IMR-90 (cell line): ENCODE data around the gene ARHGAP10. TPM values are rescaled to one million over a fixed set of nuclear protein-coding genes. Genes with fewer than 3 reads are reported as not detected.

Experiments
- ATAC-seq: fragments of 200-7000 bp; cut with Tn5 transposase; 2 replicates; pipeline ENCODE4 v1.9.1; 2020; ENCODE audit warnings: low read depth, mild to moderate bottlenecking, moderate library complexity
- BruUV-seq: library from RNA; stranded (reverse); fragments of 400-500 nt; replicated peaks from 2 replicates; lab custom pipeline; 2021; lab: Mats Ljungman, UMichigan
- CTCF ChIA-PET: fragments of 300-600 bp; formaldehyde crosslinking; extraction: SDS; loops from one replicate; lab custom pipeline; 2021; ENCODE audit warnings: antibody characterized with exemption; lab: Yijun Ruan, JAX
- POLR2A ChIA-PET: fragments of 300-600 bp; sonication (Branson Sonifier 250); formaldehyde crosslinking; loops from one replicate; lab custom pipeline; 2022; ENCODE audit warnings: antibody characterized with exemption; ENCODE audit not compliant: unreplicated experiment; lab: Charles Lee
- DNase-seq: peaks from one replicate; pipeline ENCODE4 v3.0.0; 2013
- H2AFZ ChIP-seq: replicated peaks from 2 replicates; pipeline ENCODE3; 2013; ENCODE audit warnings: low read length, mild to moderate bottlenecking; ENCODE audit not compliant: poor library complexity
- H2AK5ac ChIP-seq: 2 replicates; pipeline ENCODE4 v1.6.1; 2013; ENCODE audit warnings: low read depth, low read length, inconsistent platforms
- H2AK9ac ChIP-seq: replicated peaks from 2 replicates; pipeline ENCODE3; 2013; ENCODE audit warnings: mild to moderate bottlenecking, low read depth, low read length, moderate library complexity; ENCODE audit not compliant: poor library complexity
- H2BK120ac ChIP-seq: 2 replicates; pipeline ENCODE4 v1.6.1; 2013; ENCODE audit warnings: low read depth, low read length, inconsistent platforms
- H2BK15ac ChIP-seq: 3 replicates; pipeline ENCODE4 v1.6.1; 2013; ENCODE audit warnings: low read depth, low read length, inconsistent platforms
- H2BK20ac ChIP-seq: 2 replicates; pipeline ENCODE4 v1.6.1; 2013; ENCODE audit warnings: low read depth, mild to moderate bottlenecking, inconsistent platforms, low read length, moderate library complexity
- H2BK5ac ChIP-seq: 2 replicates; pipeline ENCODE4 v1.6.1; 2013; ENCODE audit warnings: mild to moderate bottlenecking, low read depth, low read length, inconsistent platforms; ENCODE audit not compliant: poor library complexity, severe bottlenecking
- H3K14ac ChIP-seq: replicated peaks from 2 replicates; pipeline ENCODE4 v1.6.1; 2013; ENCODE audit warnings: low read depth, low read length, inconsistent platforms
- H3K18ac ChIP-seq: 2 replicates; pipeline ENCODE4 v1.6.1; 2013; ENCODE audit warnings: low read depth, low read length, control low read depth
- H3K23ac ChIP-seq: 2 replicates; pipeline ENCODE4 v1.6.1; 2013; ENCODE audit warnings: low read depth, low read length, inconsistent platforms
- H3K27ac ChIP-seq: 2 replicates; pipeline ENCODE4 v1.5.1; 2013; ENCODE audit warnings: mild to moderate bottlenecking, control low read depth, low read length; ENCODE audit not compliant: insufficient read depth
- H3K27me3 ChIP-seq: 2 replicates; pipeline ENCODE4 v1.6.1; 2013; ENCODE audit warnings: low read length; ENCODE audit not compliant: control insufficient read depth, insufficient read depth
- H3K36me3 ChIP-seq: 2 replicates; pipeline ENCODE4 v1.6.1; 2013; ENCODE audit warnings: low read length, mixed read lengths; ENCODE audit not compliant: control insufficient read depth, insufficient read depth
- H3K4ac ChIP-seq: 2 replicates; pipeline ENCODE4 v1.6.1; 2013; ENCODE audit warnings: low read depth, low read length, inconsistent platforms
- H3K4me1 ChIP-seq: 2 replicates; pipeline ENCODE4 v1.6.1; 2013; ENCODE audit warnings: low read length, mixed read lengths; ENCODE audit not compliant: control insufficient read depth, insufficient read depth
- H3K4me2 ChIP-seq: 2 replicates; pipeline ENCODE4 v1.6.1; 2013; ENCODE audit warnings: low read depth, mild to moderate bottlenecking, control low read depth, low read length, moderate library complexity
- H3K4me3 ChIP-seq: 2 replicates; pipeline ENCODE4 v1.5.1; 2013; ENCODE audit warnings: low read depth, mild to moderate bottlenecking, control low read depth, low read length, moderate library complexity; ENCODE audit not compliant: insufficient read depth
- H3K56ac ChIP-seq: 2 replicates; pipeline ENCODE4 v1.6.1; 2013; ENCODE audit warnings: low read length, inconsistent platforms; ENCODE audit not compliant: insufficient read depth; ENCODE audit errors: extremely low read depth
- H3K79me1 ChIP-seq, 2 experiments: 2 replicates each; pipeline ENCODE4 v1.6.1; 2013; ENCODE audit warnings: low read length in 2 of 2, inconsistent platforms in 1 of 2, low read depth in 1 of 2
- H3K9ac ChIP-seq: 2 replicates; pipeline ENCODE4 v1.6.1; 2013; ENCODE audit warnings: low read depth, low read length, control low read depth
- H3K9me1 ChIP-seq: 2 replicates; pipeline ENCODE4 v1.6.1; 2013; ENCODE audit warnings: low read length, inconsistent platforms; ENCODE audit not compliant: insufficient read depth
- H3K9me3 ChIP-seq: 2 replicates; pipeline ENCODE4 v1.6.1; 2013; ENCODE audit warnings: low read length; ENCODE audit not compliant: control insufficient read depth, insufficient read depth
- H4K20me1 ChIP-seq: 2 replicates; pipeline ENCODE4 v1.6.1; 2013; ENCODE audit warnings: low read length, inconsistent platforms; ENCODE audit not compliant: insufficient read depth
- H4K5ac ChIP-seq: 2 replicates; pipeline ENCODE4 v1.6.1; 2013; ENCODE audit warnings: mild to moderate bottlenecking, low read depth, low read length, control low read depth
- H4K8ac ChIP-seq, 2 experiments: 2 replicates each; pipeline ENCODE4 v1.6.1; 2013; ENCODE audit warnings: low read depth in 2 of 2, low read length in 2 of 2, control low read depth in 1 of 2, inconsistent platforms in 1 of 2
- H4K91ac ChIP-seq: 2 replicates; pipeline ENCODE4 v1.6.1; 2013; ENCODE audit warnings: low read depth, low read length, inconsistent platforms; ENCODE audit not compliant: insufficient read depth
- BHLHE40 ChIP-seq: fragments of 150-350 bp; IDR thresholded peaks from 2 replicates; pipeline ENCODE4 v1.6.1; 2016; ENCODE audit warnings: mild to moderate bottlenecking, low read depth, low read length
- CEBPB ChIP-seq: IDR thresholded peaks from 2 replicates; pipeline ENCODE4 v1.6.1; 2012; ENCODE audit warnings: low read depth, low read length, improper control_type of control experiment
- CHD1 ChIP-seq: IDR thresholded peaks from 2 replicates; pipeline ENCODE4 v1.6.1; 2012; ENCODE audit warnings: low read depth, low read length, improper control_type of control experiment
- CTCF ChIP-seq: conservative IDR thresholded peaks from 2 replicates; pipeline ENCODE4 v1.5.1; 2012; ENCODE audit warnings: mild to moderate bottlenecking, low read depth, low read length, improper control_type of control experiment
- ELK1 ChIP-seq: fragments of 150-350 bp; IDR thresholded peaks from 2 replicates; pipeline ENCODE4 v1.6.1; 2016; ENCODE audit warnings: low read depth, mild to moderate bottlenecking, low read length, moderate library complexity, borderline replicate concordance
- FOS ChIP-seq: fragments of 150-350 bp; IDR thresholded peaks from 2 replicates; pipeline ENCODE4 v1.6.1; 2016; ENCODE audit warnings: low read depth, low read length
- MAZ ChIP-seq: IDR thresholded peaks from 2 replicates; pipeline ENCODE4 v1.6.1; 2012; ENCODE audit warnings: low read depth, mild to moderate bottlenecking, low read length, improper control_type of control experiment, moderate library complexity, borderline replicate concordance
- MXI1 ChIP-seq: IDR thresholded peaks from 2 replicates; pipeline ENCODE4 v1.6.1; 2012; ENCODE audit warnings: low read depth, mild to moderate bottlenecking, low read length, moderate library complexity, borderline replicate concordance
- POLR2A ChIP-seq: IDR thresholded peaks from 2 replicates; pipeline ENCODE4 v1.6.1; 2012; ENCODE audit warnings: mild to moderate bottlenecking, low read depth, low read length
- RCOR1 ChIP-seq: IDR thresholded peaks from 2 replicates; pipeline ENCODE4 v1.6.1; 2012; ENCODE audit warnings: mild to moderate bottlenecking, low read length, improper control_type of control experiment; ENCODE audit not compliant: insufficient replicate concordance
- RFX5 ChIP-seq: IDR thresholded peaks from 2 replicates; pipeline ENCODE4 v1.8.0; 2012; ENCODE audit warnings: low read depth, mild to moderate bottlenecking, low read length, moderate library complexity
- USF2 ChIP-seq: fragments of 150-350 bp; IDR thresholded peaks from 2 replicates; pipeline ENCODE4 v1.6.1; 2017; ENCODE audit warnings: mild to moderate bottlenecking, antibody characterized with exemption, low read length, low read depth
- WGBS, 2 experiments: methylation state at CpG; one replicate each; pipeline versions ENCODE4 v1.1.5 to v1.1.7; 2013; ENCODE audit warnings: missing lambda C conversion rate in 2 of 2; ENCODE audit not compliant: insufficient read length in 1 of 2; ENCODE audit errors: extremely low coverage in 2 of 2; 5-methylcytosine and 5-hydroxymethylcytosine counted together
- dilution Hi-C: fragments of 300-500 bp; cut with HindIII; formaldehyde crosslinking; loops from one replicate; pipeline ENCODE4 v1.14.3; 2018; ENCODE audit warnings: low sequenced_read_pairs; ENCODE audit not compliant: unreplicated experiment
- in situ Hi-C: fragments of 300-500 bp; cut with MboI; formaldehyde crosslinking; loops from 3 replicates; pipeline ENCODE4 v1.14.3; 2019; ENCODE audit warnings: low sequenced_read_pairs, inconsistent platforms, mixed read lengths
- intact Hi-C: fragments of 100-400 bp; cut with micrococcal nuclease; formaldehyde crosslinking; loops from 2 replicates; pipeline ENCODE4 v1.10.0; 2022
- polyA plus RNA-seq, 3 experiments: library from polyadenylated mRNA; depleted of rRNA; stranded (reverse); fragments of >200 nt; gene quantifications; 2 replicates each; pipeline ENCODE4 v1.2.3, GENCODE V29; 2012; ENCODE audit warnings: low replicate concordance in 1 of 3
- total RNA-seq: library from RNA; depleted of rRNA; stranded (reverse); fragments of >200 nt; gene quantifications from 2 replicates; pipeline ENCODE4 v1.2.3, GENCODE V29; 2012

ARHGAP10 gene
- total and polyA plus RNA-seq, 2 of the 4 experiments (the other 2 are of a cell fraction): 27.1 to 29.4 TPM

GRCh38 chr4:148060264-148061140, 328.6 kb downstream of the ARHGAP10 start (continued):
- no peak for TF ChIP-seq MXI1

GRCh38 chr4:148061141-148061481, 329.2 kb downstream of the ARHGAP10 start:
- dilution Hi-C loops: no loop called here
- H2BK20ac ChIP-seq: no peak overlapping the region
- no peak overlapping the region for H2BK120ac ChIP-seq
- POLR2A ChIA-PET: no interaction called here
- no peak overlapping the region for H2BK15ac ChIP-seq
- H4K20me1 ChIP-seq: peaks cover 9% of the 10 kb centered on the region
- no peak overlapping the region for H3K4ac ChIP-seq
- H3K4me2 ChIP-seq: no peak overlapping the region
- H3K56ac ChIP-seq: no peak overlapping the region
- no peak overlapping the region for H3K4me3 ChIP-seq
- peaks cover 21% of the 10 kb centered on the region for H3K9me1 ChIP-seq
- ATAC-seq (no peak), DNase-seq (no peak)
- no peak overlapping the region for H2AFZ ChIP-seq
- no peak overlapping the region for H4K8ac ChIP-seq
- no peak overlapping the region for H3K18ac ChIP-seq
- no peaks in the 10 kb centered on the region for H3K9me3 ChIP-seq
- no CpG with 5 or more reads among the region's 4 CpGs for WGBS, 2 experiments
- no peak overlapping the region for H4K91ac ChIP-seq
- CTCF ChIA-PET: no interaction called here
- no peaks in the 10 kb centered on the region for H3K27me3 ChIP-seq
- H3K4me1 ChIP-seq: peaks cover 4% of the 10 kb centered on the region; the same call in 1 of the 2 replicates
- H2BK5ac ChIP-seq: no peak overlapping the region
- H4K5ac ChIP-seq: no peak overlapping the region
- no peak overlapping the region for H3K14ac ChIP-seq
- H3K36me3 ChIP-seq: peaks cover 11% of the 10 kb centered on the region
- no peak overlapping the region for H3K23ac ChIP-seq
- H2AK5ac ChIP-seq: no peak overlapping the region
- no TSS peak for BruUV-seq
- H3K27ac ChIP-seq: no peak overlapping the region
- H2AK9ac ChIP-seq: no peak overlapping the region
- no peak overlapping the region for H3K9ac ChIP-seq
- peaks cover 28 to 49% of the 10 kb centered on the region in 2 experiments for H3K79me1 ChIP-seq
- intact Hi-C loops: no loop called here
- in situ Hi-C loops: no loop called here
- TF ChIP-seq POLR2A (no peak), BHLHE40 (no peak), CEBPB (no peak), MXI1 (no peak), MAZ (no peak), RFX5 (no peak), ELK1 (no peak), FOS (no peak), CHD1 (no peak), CTCF (no peak), USF2 (no peak), RCOR1 (no peak)
